GM23338 (cell line): Measurements from ENCODE around the gene FBN2. TPM values are rescaled to one million over a fixed set of nuclear protein-coding genes. Genes with fewer than 3 reads are reported as not detected.

ENCODE experiments used
- ATAC-seq: fragments of 200-7000 bp; cut with Tn5 transposase; 3 replicates; pipeline ENCODE4 v1.9.1; 2020
- DNase-seq: peaks from one replicate; pipeline ENCODE4 v3.0.0-alpha.2; 2015; ENCODE audit warnings: low spot score
- H2AFZ ChIP-seq: fragments of 200-600 bp; sonication (generic); 2 replicates; pipeline ENCODE4 v1.8.0; 2016; ENCODE audit warnings: antibody characterized with exemption, mild to moderate bottlenecking, moderate library complexity
- H3F3A ChIP-seq: fragments of 200-600 bp; sonication (generic); replicated peaks from 2 replicates; pipeline ENCODE4 v1.8.0; 2017; ENCODE audit warnings: antibody characterized with exemption, mixed run types, low read depth
- H3K27ac ChIP-seq: fragments of 200-600 bp; sonication (generic); 2 replicates; pipeline ENCODE4 v1.6.1; 2016; ENCODE audit warnings: low read depth
- H3K27me3 ChIP-seq: fragments of 200-600 bp; sonication (generic); 2 replicates; pipeline ENCODE4 v1.8.0; 2016; ENCODE audit warnings: mild to moderate bottlenecking, mixed run types, moderate library complexity; ENCODE audit not compliant: insufficient read depth
- H3K36me3 ChIP-seq: fragments of 200-600 bp; sonication (generic); 2 replicates; pipeline ENCODE4 v1.8.0; 2016; ENCODE audit warnings: mild to moderate bottlenecking; ENCODE audit not compliant: insufficient read depth
- H3K4me1 ChIP-seq: fragments of 200-600 bp; sonication (generic); 2 replicates; pipeline ENCODE4 v1.8.0; 2016; ENCODE audit warnings: mild to moderate bottlenecking, moderate library complexity; ENCODE audit not compliant: insufficient read depth
- H3K4me2 ChIP-seq: fragments of 200-600 bp; sonication (generic); 2 replicates; pipeline ENCODE4 v1.7.1; 2017; ENCODE audit warnings: mixed run types
- H3K4me3 ChIP-seq: fragments of 200-600 bp; sonication (generic); 2 replicates; pipeline ENCODE4 v1.6.1; 2016; ENCODE audit warnings: mixed run types
- H3K79me2 ChIP-seq: fragments of 200-600 bp; sonication (generic); replicated peaks from 2 replicates; pipeline ENCODE4 v1.8.0; 2017; ENCODE audit warnings: mild to moderate bottlenecking; ENCODE audit not compliant: insufficient read depth
- H3K9me2 ChIP-seq: fragments of 200-600 bp; sonication (generic); 2 replicates; pipeline ENCODE4 v1.8.0; 2017; ENCODE audit not compliant: insufficient read depth
- H4K20me1 ChIP-seq: fragments of 200-600 bp; sonication (generic); replicated peaks from 2 replicates; pipeline ENCODE4 v1.8.0; 2017; ENCODE audit warnings: mild to moderate bottlenecking; ENCODE audit not compliant: insufficient read depth
- H3K27ac Mint-ChIP-seq: 2 replicates; pipeline ENCODE4 v1.8.0; 2020; ENCODE audit warnings: inconsistent platforms, mild to moderate bottlenecking, moderate library complexity, mixed read lengths
- H3K27me3 Mint-ChIP-seq: 3 replicates; pipeline ENCODE4 v1.8.0; 2022; ENCODE audit warnings: low read depth, mild to moderate bottlenecking, moderate library complexity, mixed read lengths, inconsistent platforms; ENCODE audit not compliant: insufficient read depth, poor library complexity
- H3K36me3 Mint-ChIP-seq: 3 replicates; pipeline ENCODE4 v1.8.0; 2021; ENCODE audit warnings: low read depth, mild to moderate bottlenecking, inconsistent platforms, moderate library complexity, mixed read lengths
- H3K4me1 Mint-ChIP-seq: 3 replicates; pipeline ENCODE4 v1.8.0; 2020; ENCODE audit warnings: mild to moderate bottlenecking, inconsistent platforms, mixed read lengths
- H3K4me3 Mint-ChIP-seq: 3 replicates; pipeline ENCODE4 v1.8.0; 2021; ENCODE audit warnings: moderate library complexity, mild to moderate bottlenecking, inconsistent platforms, mixed read lengths
- H3K9me3 Mint-ChIP-seq: 3 replicates; pipeline ENCODE4 v1.8.0; 2020; ENCODE audit warnings: moderate library complexity, mild to moderate bottlenecking, inconsistent platforms, mixed read lengths
- CREB1 ChIP-seq: fragments of 250-450 bp; sonication (Bioruptor Pico); IDR thresholded peaks from 2 replicates; pipeline ENCODE4 v1.5.0; 2020; ENCODE audit warnings: low read depth, mild to moderate bottlenecking, moderate library complexity
- CTCF ChIP-seq, 2 experiments: fragments of 200-600 bp in 1 of 2; sonication (generic) in 1 of 2; conservative IDR thresholded peaks; 2 replicates each; pipeline versions ENCODE4 v1.5.1 to v1.6.1; 2016 to 2017; ENCODE audit warnings: antibody characterized with exemption in 2 of 2, low read depth in 2 of 2, mild to moderate bottlenecking in 2 of 2, moderate library complexity in 1 of 2
- ETS1 ChIP-seq: IDR thresholded peaks from 2 replicates; pipeline ENCODE4 v1.6.1; 2016; ENCODE audit warnings: antibody characterized with exemption
- EZH2 ChIP-seq: fragments of 200-600 bp; sonication (generic); IDR thresholded peaks from one replicate; pipeline ENCODE4 v1.8.0; 2017; ENCODE audit warnings: antibody characterized with exemption, mild to moderate bottlenecking, low read depth; ENCODE audit not compliant: unreplicated experiment
- EZH2phosphoT487 ChIP-seq: fragments of 200-600 bp; sonication (generic); IDR thresholded peaks from one replicate; pipeline ENCODE4 v1.8.1; 2018; ENCODE audit warnings: antibody characterized with exemption; ENCODE audit not compliant: unreplicated experiment
- JUNB ChIP-seq: IDR thresholded peaks from one replicate; pipeline ENCODE4 v1.6.1; 2016; ENCODE audit warnings: antibody characterized with exemption; ENCODE audit not compliant: unreplicated experiment
- NANOG ChIP-seq: IDR thresholded peaks from 2 replicates; pipeline ENCODE4 v1.6.1; 2016; ENCODE audit warnings: antibody characterized with exemption, borderline replicate concordance
- POLR2AphosphoS5 ChIP-seq: IDR thresholded peaks from 2 replicates; pipeline ENCODE4 v1.6.1; 2016; ENCODE audit warnings: antibody characterized with exemption, low read depth
- REST ChIP-seq: IDR thresholded peaks from one replicate; pipeline ENCODE4 v1.6.1; 2018; ENCODE audit warnings: antibody characterized with exemption; ENCODE audit not compliant: unreplicated experiment
- STAT1 ChIP-seq: IDR thresholded peaks from one replicate; pipeline ENCODE4 v1.6.1; 2016; ENCODE audit warnings: antibody characterized with exemption; ENCODE audit not compliant: unreplicated experiment
- ZNF114 ChIP-seq: fragments of 250-450 bp; sonication (Bioruptor Pico); IDR thresholded peaks from 2 replicates; pipeline ENCODE4 v1.5.0; 2020; ENCODE audit warnings: mild to moderate bottlenecking, moderate library complexity
- ZNF331 ChIP-seq: fragments of 250-450 bp; sonication (Bioruptor Pico); IDR thresholded peaks from 2 replicates; pipeline ENCODE4 v1.5.0; 2020; ENCODE audit warnings: low read depth, mild to moderate bottlenecking, moderate library complexity
- ZNF462 ChIP-seq: fragments of 250-450 bp; sonication (Bioruptor Pico); IDR thresholded peaks from 2 replicates; pipeline ENCODE4 v1.5.0; 2020; ENCODE audit warnings: mild to moderate bottlenecking, moderate library complexity
- polyA plus RNA-seq: library from polyadenylated mRNA; unstranded; fragments of >200 nt; fragmentation: Nextera tagmentation; extraction: Ambion mirVana; gene quantifications from 2 replicates; pipeline ENCODE4 v1.2.1, GENCODE V29; 2016
- total RNA-seq: library from RNA; depleted of rRNA; stranded (reverse); fragments of >200 nt; shearing (Covaris generic); gene quantifications from 2 replicates; pipeline ENCODE4 v1.2.3, GENCODE V29; 2014

FBN2 gene
- total and polyA plus RNA-seq, 2 experiments from 2014 or later = 2.6 to 13.6 TPM

- no peak for TF ChIP-seq REST
- no peak for TF ChIP-seq STAT1
- no peak for TF ChIP-seq EZH2phosphoT487
- TF ChIP-seq POLR2AphosphoS5 = no peak
- no peak for TF ChIP-seq ETS1
- TF ChIP-seq EZH2 = no peak
- no peak for TF ChIP-seq CREB1 (CRISPR knock-in tag)
- TF ChIP-seq ZNF114 (CRISPR knock-in tag) = no peak
Measured at GRCh38 chr5:128587275-128587674, 49.2 kb upstream of the FBN2 start (continued).

GRCh38 chr5:128586848-128587247 is 48.8 kb upstream of the FBN2 start:
- peaks cover 3% of the 10 kb centered on the region; the same call in 1 of the 3 replicates for H3K9me3 Mint-ChIP-seq
- H3K27me3 ChIP-seq = no peaks in the 10 kb centered on the region
- no peaks in the 10 kb centered on the region for H4K20me1 ChIP-seq
- no peaks in the 10 kb centered on the region for H3K4me1 Mint-ChIP-seq
- H3F3A ChIP-seq = no peaks in the 10 kb centered on the region
- H3K36me3 Mint-ChIP-seq = 0 out of 3 replicates have a peak, but pooled peaks cover 6% of the 10 kb centered on the region
- DNase-seq = no peak
- no peak for ATAC-seq
- TF ChIP-seq JUNB = no peak
- TF ChIP-seq ZNF462 (CRISPR knock-in tag) = no peak
- TF ChIP-seq STAT1 = no peak
- no peak for TF ChIP-seq ZNF331 (CRISPR knock-in tag)
- no peak for TF ChIP-seq POLR2AphosphoS5
- TF ChIP-seq NANOG = no peak
- TF ChIP-seq EZH2 = no peak
- TF ChIP-seq CTCF (conservative IDR thresholded peaks at IDR 0.05; ENCODE audit: low read depth in 2 of 2) = no peak
- no peak for TF ChIP-seq CREB1 (CRISPR knock-in tag)
- no peak for TF ChIP-seq ZNF114 (CRISPR knock-in tag)
- no peak overlapping the region for H3K27ac Mint-ChIP-seq
- H3K79me2 ChIP-seq = no peaks in the 10 kb centered on the region
- H3K27ac ChIP-seq = no peak overlapping the region
- H3K27me3 Mint-ChIP-seq = no peaks in the 10 kb centered on the region
- H3K4me3 ChIP-seq = no peak overlapping the region
- H3K4me3 Mint-ChIP-seq = no peak overlapping the region
- H3K4me1 ChIP-seq = no peaks in the 10 kb centered on the region
- no peaks in the 10 kb centered on the region for H3K9me2 ChIP-seq
- H2AFZ ChIP-seq = no peak overlapping the region
- H3K36me3 ChIP-seq = no peaks in the 10 kb centered on the region
- H3K4me2 ChIP-seq = no peak overlapping the region
